CD4-positive, alpha-beta T cell treated with Interleukin-12 subunit alpha and Interleukin-12 subunit beta, for 1 hour (primary cell): Measurements from ENCODE around the gene WASF1.
"Not testable (repeated sequence)": the region's sequence is repeated elsewhere in the genome, so short reads cannot be mapped to it uniquely, and the experiment has no call there.

Source experiments
- DNase-seq: peaks from one replicate; pipeline ENCODE4 v3.0.0-alpha.2; 2020

Gene WASF1

GRCh38 chr6:110083875-110084585 is 95.4 kb downstream of the WASF1 start:
- DNase-seq, result no peak

- no peak for DNase-seq
Observed at GRCh38 chr6:110075406-110075805, 104.1 kb downstream of the WASF1 start.

GRCh38 chr6:110073474-110073873 is 106.0 kb downstream of the WASF1 start:
- DNase-seq, result not testable (repeated sequence)

GRCh38 chr6:110068592-110068967 is 110.9 kb downstream of the WASF1 start:
- no peak for DNase-seq

- no peak for DNase-seq
Observed at GRCh38 chr6:110067837-110068591, 111.5 kb downstream of the WASF1 start.

GRCh38 chr6:110064744-110065524 is 114.5 kb downstream of the WASF1 start:
- no peak for DNase-seq

GRCh38 chr6:110063594-110064263 is 115.7 kb downstream of the WASF1 start:
- no peak for DNase-seq

- no peak for DNase-seq
Observed at GRCh38 chr6:110055387-110055735, 124.1 kb downstream of the WASF1 start.

GRCh38 chr6:110054664-110055386 is 124.6 kb downstream of the WASF1 start:
- DNase-seq, result no peak

- DNase-seq, result peak; percentile 29
Observed at GRCh38 chr6:110053395-110054240, 125.9 kb downstream of the WASF1 start.

- no peak for DNase-seq
Observed at GRCh38 chr6:110050440-110050813, 129.0 kb downstream of the WASF1 start.
